ENCODE measurements around the gene NR6A1. TPM values are rescaled to one million over a fixed set of nuclear protein-coding genes. Genes with fewer than 3 reads are reported as not detected.

NR6A1 gene
- total and polyA plus RNA-seq, 2 of the 8 experiments (the other 6 are each of a cell fraction or from before 2014, with no cell fraction given), result 93.2 to 237 TPM

GRCh38 chr9:124471761-124472160 is 299.4 kb downstream of the NR6A1 start:
- Histone ChIP-seq H3K4ac (replicated peaks; ENCODE audit: insufficient read length, low read depth, low read length) (no peak overlapping the region), H3K36me3 (ENCODE audit: control insufficient read depth in 2 of 4, insufficient read depth in 4 of 4, low read length in 3 of 4) (no peaks in the 10 kb centered on the region), H2BK5ac (ENCODE audit: low read depth, low read length) (no peak overlapping the region), H4K91ac (replicated peaks; ENCODE audit: insufficient read length, low read length) (no peak overlapping the region), H2BK15ac (ENCODE audit: low read length) (no peak overlapping the region), H3K27me3 (replicated peaks in 1 of 4; ENCODE audit: control insufficient read depth in 3 of 4, extremely low read depth in 1 of 4, insufficient read depth in 3 of 4, low read length in 3 of 4) (peaks cover 0 to 5% (median 2%) of the 10 kb centered on the region in 4 experiments; a peak in 4 of 7 replicates), H3K4me1 (replicated peaks in 1 of 4; ENCODE audit: control insufficient read depth in 3 of 4, insufficient read depth in 4 of 4, low read length in 3 of 4) (peaks cover 0 to 9% (median 6%) of the 10 kb centered on the region in 4 experiments; a peak in 5 of 7 replicates), H2BK12ac (ENCODE audit: low read depth, low read length) (no peak overlapping the region), H3K9me3 (ENCODE audit: insufficient read depth in 2 of 2, low read depth in 1 of 2, low read length in 1 of 2) (no peaks in the 10 kb centered on the region), H2AFZ (ENCODE audit: low read length) (no peak overlapping the region), H4K8ac (ENCODE audit: extremely low read depth, insufficient read depth, low read length) (no peak overlapping the region; the same call in 1 of the 2 replicates), H3K56ac (replicated peaks; ENCODE audit: insufficient read length, low read depth, low read length) (no peak overlapping the region), H3K27ac (ENCODE audit: low read depth, low read length) (no peak overlapping the region), H3K4me3 (ENCODE audit: extremely low read depth in 1 of 4, insufficient read depth in 2 of 4, low read depth in 3 of 4, low read length in 4 of 4) (no peak overlapping the region), H3K18ac (ENCODE audit: extremely low read depth, low read length) (no peak overlapping the region), H4K20me1 (replicated peaks in 1 of 2; ENCODE audit: control insufficient read depth in 1 of 2, insufficient read depth in 2 of 2, low read length in 2 of 2) (no peaks in the 10 kb centered on the region), H2BK120ac (replicated peaks; ENCODE audit: low read depth, low read length) (no peak overlapping the region), H3K23me2 (ENCODE audit: low read depth, low read length) (no peaks in the 10 kb centered on the region), H3K79me1 (ENCODE audit: low read depth, low read length) (no peaks in the 10 kb centered on the region), H2BK20ac (ENCODE audit: low read length) (no peak overlapping the region), H3K4me2 (ENCODE audit: insufficient read depth in 1 of 2, low read depth in 2 of 2, low read length in 2 of 2) (no peak overlapping the region), H3K9ac (replicated peaks in 1 of 4; ENCODE audit: extremely low read depth in 1 of 4, low read depth in 3 of 4, low read length in 3 of 4) (no peak overlapping the region), H3K14ac (ENCODE audit: insufficient read length) (no peak overlapping the region), H2AK5ac (ENCODE audit: low read depth, low read length) (no peak overlapping the region), H4K5ac (ENCODE audit: insufficient read length, low read depth, low read length) (no peak overlapping the region), H3K79me2 (ENCODE audit: control insufficient read depth in 1 of 2, insufficient read depth in 2 of 2, low read length in 2 of 2) (no peaks in the 10 kb centered on the region), H3K23ac (ENCODE audit: insufficient read length) (no peak overlapping the region)
- CTCF ChIA-PET (ENCODE audit: partially characterized antibody), result interaction anchor here (3.3 kb wide), 1 partner anchor 10 kb away, joined by 13 read pairs; no protein-coding TSS in a partner anchor
- POLR2A ChIA-PET (ENCODE audit: partially characterized antibody), result no interaction called here
- no peak for DNase-seq (ENCODE audit: low read depth in 1 of 2, low spot score in 2 of 2)
- TF ChIP-seq HDAC6 (IDR thresholded peaks at IDR 0.05; ENCODE audit: low read depth, low read length) (no peak), SIRT6 (IDR thresholded peaks at IDR 0.05; ENCODE audit: low read length) (no peak), SP1 (IDR thresholded peaks at IDR 0.05; ENCODE audit: low read depth, low read length) (no peak), JUND (IDR thresholded peaks at IDR 0.05; ENCODE audit: low read length) (no peak), GABPA (IDR thresholded peaks at IDR 0.05; ENCODE audit: borderline replicate concordance, insufficient read depth, low read length) (no peak), ATF3 (IDR thresholded peaks at IDR 0.05; ENCODE audit: insufficient read depth, low read depth, low read length) (no peak), USF2 (IDR thresholded peaks at IDR 0.05; ENCODE audit: low read length) (no peak)
- no peak for FAIRE-seq
- WGBS, 2 experiments (ENCODE audit: extremely low coverage in 1 of 2, insufficient coverage in 1 of 2, insufficient read length in 1 of 2, insufficient replicate concordance in 2 of 2, low coverage in 1 of 2, low lambda C conversion rate in 2 of 2, missing lambda C conversion rate in 1 of 2), result 81% methylated on average over 9 of the region's 9 CpGs; no CpG with 5 or more reads in 1 of the 2 experiments

Measured in H1 (cell line).